Ovary (tissue), 9 donors: ENCODE results near the gene CACNA2D1. TPM values are rescaled to one million over a fixed set of nuclear protein-coding genes. Genes with fewer than 3 reads are reported as not detected.
A peak's percentile ranks its signal among the peaks of the same experiment; 100 is the strongest.

ENCODE experiments used
- DNase-seq, 5 donors: peaks; one replicate each; pipeline ENCODE4 v3.0.0-alpha.2; 2019 to 2020
- H3K27ac ChIP-seq, 2 donors: fragments of 200-600 bp; one replicate each; pipeline versions ENCODE4 v1.5.1 to v1.8.0; 2019 to 2022
- H3K27me3 ChIP-seq: fragments of 200-600 bp; one replicate; pipeline ENCODE4 v1.8.0; 2022
- H3K36me3 ChIP-seq: fragments of 200-600 bp; sonication (generic); one replicate; pipeline ENCODE4 v1.5.1; 2019
- H3K4me1 ChIP-seq: one replicate; pipeline ENCODE4 v1.8.1; 2013; ENCODE audit warnings: mild to moderate bottlenecking, moderate library complexity; ENCODE audit not compliant: insufficient read depth
- H3K4me3 ChIP-seq: fragments of 200-600 bp; sonication (generic); one replicate; pipeline ENCODE4 v1.5.1; 2017
- H3K9me3 ChIP-seq, 2 donors: fragments of 200-600 bp in 1 of 2; sonication (generic) in 1 of 2; one replicate each; pipeline versions ENCODE4 v1.5.1 to v1.8.1; 2013 to 2019; ENCODE audit warnings: mild to moderate bottlenecking in 1 of 2, moderate library complexity in 1 of 2
- CTCF ChIP-seq, 3 donors: fragments of 450-650 bp in 2 of 3; fragments of 200-600 bp in 1 of 3; IDR thresholded peaks; one replicate each; pipeline versions ENCODE4 v1.5.1 to v1.8.0; 2016 to 2022; ENCODE audit warnings: antibody characterized with exemption in 3 of 3, mild to moderate bottlenecking in 1 of 3
- EP300 ChIP-seq: sonication (generic); formaldehyde crosslinking; IDR thresholded peaks from one replicate; pipeline ENCODE4 v1.6.1; 2017; ENCODE audit warnings: antibody characterized with exemption
- POLR2A ChIP-seq: fragments of 450-650 bp; IDR thresholded peaks from one replicate; pipeline ENCODE4 v1.6.1; 2017; ENCODE audit warnings: antibody characterized with exemption, mild to moderate bottlenecking, moderate library complexity
- WGBS, 3 donors: extraction: QIAGEN DNeasy Blood & Tissue Kit in 1 of 3; methylation state at CpG; one replicate each; pipeline versions ENCODE4 v1.1.5 to v1.1.7; 2013 to 2017; 5-methylcytosine and 5-hydroxymethylcytosine counted together
- intact Hi-C, 4 donors: fragments of 100-400 bp; cut with DNase I; formaldehyde crosslinking; loops; one replicate each; pipeline versions ENCODE4 v1.11.0 to v1.15.1; 2022 to 2023
- polyA plus RNA-seq, 2 donors: library from polyadenylated mRNA; stranded (reverse); fragments of 200-250 nt in 1 of 2; fragments of 350-450 nt in 1 of 2; fragmentation: Illumina TruSeq in 1 of 2; extraction: RNeasy Lipid Tissue Mini Kit (QIAGEN cat#74804) in 1 of 2; gene quantifications; one replicate each; pipeline ENCODE4 v1.2.3, GENCODE V29; 2013 to 2014
- total RNA-seq, 7 donors: library from RNA; depleted of rRNA in 2 of 7; stranded (reverse); fragments of >200 nt in 2 of 7; fragmentation: NEBNext Ultra II Directional in 3 of 7; extraction: Animal tissue kit (Norgen Biotek cat#: 25700) in 3 of 7; gene quantifications; one replicate each; pipeline versions ENCODE4 v1.1.0 to v1.2.4, GENCODE V29; 2016 to 2023
- donor health status: DM: no; HTN: no; CAD: no; lungs with moderate emphysema.
- donor health status: DM: no; HTN: no; CAD: no.
- donor health status: Bipolar disorder and iron deficiency.
- donor health status: DM: yes; HTN: yes; CAD: no.
- donor health status: DM: no; HTN: no; CAD: no.
- donor health status: DM: yes; HTN: yes; CAD: no.

The CACNA2D1 gene
- total and polyA plus RNA-seq, 9 donors, result 6.6 to 34.2 (median 18.8) TPM

GRCh38 chr7:82235713-82236112 lies 207.9 kb downstream of the CACNA2D1 start:
- Histone ChIP-seq H3K36me3 (no peaks in the 10 kb centered on the region), H3K9me3 (no peaks in the 10 kb centered on the region), H3K27ac (no peak overlapping the region), H3K4me3 (no peak overlapping the region), H3K27me3 (no peaks in the 10 kb centered on the region), H3K4me1 (no peaks in the 10 kb centered on the region)
- 90 to 96% (median 93%) methylated on average over 2 of the region's 2 CpGs for WGBS, 3 donors
- intact Hi-C loops, result loop anchor here in 1 of 4 donors (5.0 kb wide), 1 partner anchor 247 kb away; no protein-coding TSS in a partner anchor
- TF ChIP-seq POLR2A (no peak), CTCF (IDR thresholded peaks at IDR 0.05) (no peak), EP300 (no peak)
- DNase-seq, result no peak

- Histone ChIP-seq H3K4me3 (no peak overlapping the region), H3K9me3 (no peaks in the 10 kb centered on the region), H3K36me3 (no peaks in the 10 kb centered on the region), H3K27me3 (no peaks in the 10 kb centered on the region), H3K4me1 (no peaks in the 10 kb centered on the region), H3K27ac (no peak overlapping the region)
- intact Hi-C loops, result loop anchor here in 1 of 4 donors (5.0 kb wide), 1 partner anchor 248 kb away; no protein-coding TSS in a partner anchor
- TF ChIP-seq CTCF (IDR thresholded peaks at IDR 0.05) (peak; percentile 24 to 44 (median 41)), EP300 (no peak)
- 24 to 30% (median 26%) methylated on average over 4 of the region's 4 CpGs for WGBS, 3 donors
- DNase-seq, result no peak
Observed at GRCh38 chr7:82234457-82235049, 209.0 kb downstream of the CACNA2D1 start.

GRCh38 chr7:82230811-82231581 lies 212.6 kb downstream of the CACNA2D1 start:
- no peaks in the 10 kb centered on the region for H3K27me3 ChIP-seq
- H3K9me3 ChIP-seq, result no peaks in the 10 kb centered on the region
- no peaks in the 10 kb centered on the region for H3K4me1 ChIP-seq
- H3K4me3 ChIP-seq, result no peak overlapping the region
- TF ChIP-seq POLR2A (no peak), CTCF (IDR thresholded peaks at IDR 0.05) (no peak), EP300 (no peak)
- H3K27ac ChIP-seq, result no peak overlapping the region
- intact Hi-C loops, result no loop called here
- no peak for DNase-seq
- 92 to 97% (median 93%) methylated on average over 3 of the region's 3 CpGs for WGBS, 3 donors
- H3K36me3 ChIP-seq, result no peaks in the 10 kb centered on the region

- Histone ChIP-seq H3K36me3 (no peaks in the 10 kb centered on the region), H3K27ac (no peak overlapping the region), H3K9me3 (no peaks in the 10 kb centered on the region), H3K4me3 (no peak overlapping the region), H3K4me1 (no peaks in the 10 kb centered on the region), H3K27me3 (no peaks in the 10 kb centered on the region)
- WGBS, 3 donors, result 92 to 97% (median 95%) methylated on average over 2 of the region's 2 CpGs
- intact Hi-C loops, result no loop called here
- no peak for DNase-seq
- TF ChIP-seq EP300 (no peak), CTCF (IDR thresholded peaks at IDR 0.05) (no peak), POLR2A (no peak)
Observed at GRCh38 chr7:82229164-82229563, 214.4 kb downstream of the CACNA2D1 start.
